Measurements from ENCODE around the gene CDC42EP4. TPM values are rescaled to one million over a fixed set of nuclear protein-coding genes. Genes with fewer than 3 reads are reported as not detected.

CDC42EP4 gene
- total and polyA plus RNA-seq, 10 of the 15 experiments (the other 5 are each of a cell fraction or from before 2014, with no cell fraction given), result 0.05 to 7.1 (median 2.7) TPM

DNA sequence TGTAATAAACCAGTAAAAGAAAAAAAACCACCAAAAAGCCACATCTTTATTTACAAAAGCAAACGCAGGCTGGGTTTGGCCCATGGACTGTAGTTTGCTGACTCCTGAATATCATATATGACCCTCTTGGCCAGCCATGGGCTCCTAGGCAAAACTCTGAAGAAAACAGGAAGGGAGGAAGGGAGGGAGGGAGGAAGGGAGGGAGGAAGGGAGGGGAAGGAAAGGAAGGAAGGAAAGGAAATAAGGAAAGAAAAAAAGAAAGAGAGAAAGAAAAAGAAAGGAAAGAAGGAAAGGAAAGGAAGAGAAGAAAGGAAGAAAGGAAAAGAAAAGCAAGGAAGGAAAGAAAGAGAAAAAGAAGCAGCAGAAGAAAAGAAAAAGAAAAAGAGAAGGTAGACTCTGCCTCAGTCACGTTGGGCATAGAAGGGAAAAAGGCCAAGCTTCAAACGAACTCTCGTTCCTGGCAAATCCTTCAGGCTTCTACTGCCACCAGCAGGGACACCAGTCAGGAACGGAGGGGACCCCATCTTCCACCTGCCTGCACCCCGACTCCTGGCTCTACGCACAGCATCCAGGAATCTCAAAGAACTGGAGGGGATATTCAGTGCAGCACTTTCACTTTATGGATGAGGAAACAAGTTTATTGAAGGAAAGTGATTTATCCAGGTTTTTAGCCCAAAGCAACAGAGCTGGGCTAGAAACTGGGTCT is 22.1 kb downstream of the CDC42EP4 start:
- H3K79me2 ChIP-seq (ENCODE audit: control insufficient read depth, insufficient read depth, low read length), result peaks cover 8% of the 10 kb centered on the region
- SMC1A ChIA-PET (ENCODE audit: uncharacterized antibody, unreplicated experiment), result interaction anchor here (1.0 to 2.9 kb wide), 5 partner anchors 12 to 80 kb away, joined by 3 to 9 read pairs (median 6); no protein-coding TSS in a partner anchor

More for the DNA sequence above, 22.1 kb downstream of the CDC42EP4 start:
- no peak overlapping the region for H3K27ac ChIP-seq (ENCODE audit: control insufficient read depth, insufficient read depth)
- ChIA-PET CTCF (interaction anchor here (1.2 to 3.8 kb wide), 4 partner anchors 8 to 563 kb away, joined by 4 to 28 read pairs (median 6); partner anchors contain the start of gene CDC42EP4), RAD21 (ENCODE audit: unreplicated experiment) (interaction anchor here (0.6 to 2.2 kb wide), 4 partner anchors 16 to 327 kb away, joined by 3 to 9 read pairs (median 4); no protein-coding TSS in a partner anchor), POLR2A (interaction anchor here (3.9 kb wide), 1 partner anchor 20 kb away, joined by 28 read pairs; no protein-coding TSS in a partner anchor)
- ATAC-seq (no peak), DNase-seq (ENCODE audit: low read depth, low spot score) (no peak), FAIRE-seq (no peak)
- H3K27me3 ChIP-seq (replicated peaks in 1 of 2; ENCODE audit: control insufficient read depth in 2 of 2, insufficient read depth in 2 of 2, low read length in 1 of 2), result no peaks in the 10 kb centered on the region
- intact Hi-C loops (cut with micrococcal nuclease; ENCODE audit: unreplicated experiment) (loop anchor here (2.0 kb wide), 1 partner anchor 21 kb away; no protein-coding TSS in a partner anchor), in situ Hi-C loops (cut with MboI) (no loop called here)
- TF ChIP-seq ZBED1 (IDR thresholded peaks at IDR 0.05; ENCODE audit: borderline replicate concordance) (no peak), HDGF (IDR thresholded peaks at IDR 0.05) (no peak)
- TF ChIP-seq, protein P1, sequence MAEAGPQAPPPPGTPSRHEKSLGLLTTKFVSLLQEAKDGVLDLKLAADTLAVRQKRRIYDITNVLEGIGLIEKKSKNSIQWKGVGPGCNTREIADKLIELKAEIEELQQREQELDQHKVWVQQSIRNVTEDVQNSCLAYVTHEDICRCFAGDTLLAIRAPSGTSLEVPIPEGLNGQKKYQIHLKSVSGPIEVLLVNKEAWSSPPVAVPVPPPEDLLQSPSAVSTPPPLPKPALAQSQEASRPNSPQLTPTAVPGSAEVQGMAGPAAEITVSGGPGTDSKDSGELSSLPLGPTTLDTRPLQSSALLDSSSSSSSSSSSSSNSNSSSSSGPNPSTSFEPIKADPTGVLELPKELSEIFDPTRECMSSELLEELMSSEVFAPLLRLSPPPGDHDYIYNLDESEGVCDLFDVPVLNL (IDR thresholded peaks at IDR 0.05; ENCODE audit: low read depth, low read length), result no peak
- H3K4me1 ChIP-seq (ENCODE audit: control insufficient read depth, insufficient read depth, low read length), result peaks cover 27% of the 10 kb centered on the region
- H3K36me3 ChIP-seq (ENCODE audit: control insufficient read depth in 2 of 2, insufficient read depth in 2 of 2, low read length in 1 of 2), result peaks cover 0 to 11% of the 10 kb centered on the region in 2 experiments; a peak in 2 of 4 replicates
- no peak overlapping the region for H3K9ac ChIP-seq (ENCODE audit: control insufficient read depth, insufficient read depth, low read length)
- H3K4me2 ChIP-seq (ENCODE audit: control insufficient read depth, insufficient read depth), result no peak overlapping the region
- H3K9me3 ChIP-seq (replicated peaks; ENCODE audit: control insufficient read depth, insufficient read depth, low read length), result no peaks in the 10 kb centered on the region
- H3K4me3 ChIP-seq, result no peak overlapping the region
- H2AFZ ChIP-seq (ENCODE audit: control insufficient read depth, low read depth, low read length), result no peak overlapping the region
- 86% methylated on average over 7 of the region's 7 CpGs for WGBS (ENCODE audit: insufficient coverage, insufficient replicate concordance, low lambda C conversion rate, missing lambda C conversion rate)
- no TSS peak for BruUV-seq (replicated peaks)
- H4K20me1 ChIP-seq (ENCODE audit: control insufficient read depth, insufficient read depth), result no peaks in the 10 kb centered on the region

Data from GM12878 (cell line).